Activated T-cell treated with anti-CD3 and anti-CD28 coated beads, Interleukin-2, amount 50 U/mL, for 48 hours (primary cell): ENCODE data around the gene GPR55.

Experiments
- DNase-seq, 2 experiments: peaks; one replicate each; pipeline ENCODE4 v3.0.0-alpha.2; 2020

Gene GPR55

DNA sequence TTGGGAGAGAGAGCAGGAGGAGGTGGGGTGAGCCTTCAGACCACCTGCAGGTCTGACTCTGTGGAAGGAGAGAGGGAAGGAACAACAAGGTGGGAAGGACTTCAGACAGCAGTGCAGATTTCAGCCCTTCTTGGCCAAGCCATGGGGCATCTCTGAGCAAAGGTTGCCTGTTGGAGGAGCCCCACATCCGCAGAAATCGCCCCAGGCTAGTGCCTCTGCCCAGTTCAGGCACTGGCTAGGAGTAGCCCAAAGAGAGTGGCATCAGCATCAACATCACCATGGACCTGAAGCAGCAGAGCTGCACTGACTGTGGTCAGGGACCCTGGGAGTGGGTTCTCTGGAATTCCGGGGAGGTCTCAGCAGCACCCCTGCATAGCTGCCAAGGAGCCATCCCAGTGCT, 10.2 kb downstream of the GPR55 start:
- DNase-seq = peak in 1 of 2 experiments; percentile 15

DNA sequence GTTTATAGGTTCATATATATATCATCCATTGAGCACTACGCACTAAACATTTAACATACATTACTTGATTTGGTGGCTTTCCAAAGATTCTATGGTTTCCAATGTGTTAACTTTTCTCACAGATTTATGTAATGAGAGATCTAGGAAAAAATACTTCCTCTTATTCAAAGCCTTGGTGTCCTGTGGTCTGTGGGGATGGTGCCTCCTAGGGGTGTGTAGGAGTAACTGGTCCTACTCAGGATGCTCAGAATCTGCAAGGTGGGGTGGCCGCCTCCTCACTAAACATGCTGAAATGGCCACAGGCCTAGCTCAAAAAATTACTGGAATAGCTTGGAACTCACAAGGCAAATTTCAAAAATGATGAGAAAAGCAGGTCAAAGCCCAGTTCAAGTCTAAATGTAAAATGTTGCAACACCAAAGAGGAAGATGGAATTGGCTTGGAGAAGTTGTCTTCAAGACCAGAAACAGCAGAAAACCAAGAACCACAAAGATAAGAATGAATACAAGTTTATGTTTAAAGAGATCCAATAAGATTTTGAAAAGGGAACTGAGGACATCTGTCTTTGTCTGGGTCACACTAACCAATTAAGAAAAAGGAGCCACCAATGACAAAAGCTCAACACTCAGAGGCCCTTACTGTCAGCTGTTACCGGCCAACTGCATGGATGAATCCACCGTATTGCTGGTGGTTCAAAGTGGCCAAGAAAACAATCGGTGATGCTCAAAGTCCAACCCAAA, 11.5 kb downstream of the GPR55 start:
- peak; percentile 17 to 18 for DNase-seq

DNA sequence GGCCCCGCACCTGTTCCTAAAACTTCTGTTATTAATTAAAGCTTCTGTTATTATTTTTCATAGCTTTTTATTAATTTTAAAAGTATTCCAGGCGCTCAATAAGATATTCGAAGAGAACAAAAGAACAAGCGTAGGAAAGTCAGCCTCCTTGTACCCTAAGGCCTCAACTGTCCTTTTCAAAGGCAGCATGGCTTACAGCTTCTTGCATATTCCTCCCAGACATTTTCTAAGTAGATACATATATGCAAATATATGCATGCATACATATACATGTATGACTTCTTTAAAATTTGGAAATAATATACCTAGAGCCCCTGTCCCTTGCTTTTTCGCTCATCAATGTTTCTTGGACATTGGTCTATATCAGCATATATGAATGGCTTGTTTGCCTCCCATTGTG, 12.3 kb downstream of the GPR55 start:
- no peak for DNase-seq

DNA sequence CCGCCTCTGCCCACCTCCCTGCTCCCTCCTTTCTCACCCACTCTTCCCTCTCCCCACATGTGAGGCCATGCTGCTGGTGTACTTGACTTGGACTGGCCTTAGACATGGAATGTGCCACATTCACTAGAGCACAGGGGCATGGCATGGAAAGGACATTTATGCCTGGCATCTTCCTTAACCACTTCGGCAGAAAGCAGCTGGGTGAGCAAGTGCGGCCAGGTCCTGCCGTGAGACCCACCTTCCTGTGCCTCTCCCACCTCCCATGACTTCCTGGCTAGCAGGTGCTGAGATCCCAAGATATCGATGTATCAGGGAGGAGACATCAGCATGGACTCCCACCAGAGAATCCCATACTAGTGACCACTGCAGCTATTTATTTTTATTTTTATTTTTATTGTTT, 13.0 kb downstream of the GPR55 start:
- peak; percentile 10 to 11 for DNase-seq

DNA sequence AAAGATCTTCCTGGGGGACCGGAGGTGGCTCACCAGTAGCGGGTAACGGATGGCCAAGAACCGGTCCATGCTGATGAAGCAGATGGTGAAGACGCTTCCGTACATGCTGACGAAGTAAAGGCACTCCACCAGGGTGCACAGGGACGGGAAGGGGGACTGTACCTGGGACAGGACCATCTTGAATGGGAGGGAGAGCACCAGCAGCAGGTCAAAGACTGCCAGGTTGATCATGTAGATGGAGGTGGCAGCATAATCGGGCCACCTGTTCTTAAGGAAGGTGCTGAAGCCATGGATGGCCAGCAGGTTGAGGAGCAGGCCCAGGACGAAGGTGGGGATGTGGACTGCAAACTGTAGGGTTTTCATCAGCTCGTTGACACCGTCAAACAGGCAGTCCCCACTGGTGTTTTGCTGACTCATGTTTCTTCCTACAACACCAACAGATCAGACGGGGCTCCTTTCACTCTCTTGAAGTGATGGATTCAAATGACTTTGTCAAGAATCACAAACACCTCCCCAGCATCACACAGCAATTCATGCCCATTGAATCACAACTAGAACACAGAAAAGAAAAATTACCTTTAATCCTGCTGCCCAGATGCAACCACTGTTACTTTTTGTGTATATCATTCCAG, 14.4 kb downstream of the GPR55 start:
- peak; percentile 17 to 19 for DNase-seq

DNA sequence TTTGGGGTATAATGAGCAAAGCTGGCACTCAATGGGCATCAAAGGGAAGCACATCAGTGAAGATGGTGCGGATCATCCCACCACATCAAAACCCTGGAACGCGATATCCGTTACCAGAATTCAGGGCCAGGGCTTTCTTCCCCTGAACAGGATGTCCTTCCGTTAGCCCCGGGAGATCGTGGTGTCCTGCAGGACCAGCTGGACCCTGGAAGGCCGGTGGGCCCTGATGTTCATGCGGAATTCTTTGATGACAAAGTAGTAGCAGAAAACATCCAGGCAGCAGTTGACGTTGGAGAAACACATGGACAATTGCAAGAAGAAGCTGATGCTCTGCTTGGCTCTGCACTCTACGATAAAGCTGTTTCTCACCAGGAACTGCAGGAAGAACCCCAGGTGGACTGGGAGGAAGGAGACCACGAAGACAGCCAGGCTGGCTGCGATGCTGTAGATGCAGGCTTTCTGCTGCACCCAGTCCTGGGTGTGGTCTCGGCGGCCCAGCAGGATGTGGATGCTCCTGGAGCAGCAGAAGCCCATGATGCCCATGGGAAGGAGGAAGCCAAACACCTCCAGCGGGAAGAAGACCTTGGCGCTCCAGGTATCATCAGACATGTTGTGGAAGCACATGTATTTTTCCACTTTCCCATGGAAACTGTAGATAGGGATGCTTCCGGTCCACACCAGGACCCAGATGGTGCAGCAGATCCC, 15.0 kb downstream of the GPR55 start:
- DNase-seq = peak; percentile 13

DNA sequence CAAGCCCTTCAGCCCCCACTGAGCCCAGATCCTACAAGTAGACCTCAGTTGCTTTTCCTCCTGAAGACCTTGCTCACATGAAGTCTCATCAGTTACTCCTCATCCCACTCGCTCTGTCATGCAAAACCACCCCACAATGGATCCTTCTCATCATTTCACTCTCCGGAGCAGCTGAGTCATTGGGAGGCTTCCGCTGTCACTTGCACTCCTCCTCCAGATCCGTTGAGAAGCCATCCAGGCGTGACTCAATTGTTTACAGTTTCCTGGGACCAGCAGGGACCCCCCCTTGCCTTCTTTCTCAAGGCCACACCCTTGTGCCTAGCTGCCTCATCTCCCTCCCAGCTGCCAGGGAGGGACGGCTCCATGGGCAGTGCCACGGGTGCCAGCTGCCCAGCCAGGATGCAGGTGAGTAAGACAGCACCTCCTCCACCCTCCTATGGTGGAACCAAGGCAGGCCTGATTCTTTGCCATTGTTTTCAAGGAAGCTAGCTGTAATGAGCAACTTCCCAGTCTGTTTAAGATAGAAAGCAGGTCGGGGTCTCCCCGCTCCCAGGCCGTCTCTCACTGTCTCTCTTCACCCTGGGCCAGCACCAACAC, 16.3 kb downstream of the GPR55 start:
- peak; percentile 79 for DNase-seq

DNA sequence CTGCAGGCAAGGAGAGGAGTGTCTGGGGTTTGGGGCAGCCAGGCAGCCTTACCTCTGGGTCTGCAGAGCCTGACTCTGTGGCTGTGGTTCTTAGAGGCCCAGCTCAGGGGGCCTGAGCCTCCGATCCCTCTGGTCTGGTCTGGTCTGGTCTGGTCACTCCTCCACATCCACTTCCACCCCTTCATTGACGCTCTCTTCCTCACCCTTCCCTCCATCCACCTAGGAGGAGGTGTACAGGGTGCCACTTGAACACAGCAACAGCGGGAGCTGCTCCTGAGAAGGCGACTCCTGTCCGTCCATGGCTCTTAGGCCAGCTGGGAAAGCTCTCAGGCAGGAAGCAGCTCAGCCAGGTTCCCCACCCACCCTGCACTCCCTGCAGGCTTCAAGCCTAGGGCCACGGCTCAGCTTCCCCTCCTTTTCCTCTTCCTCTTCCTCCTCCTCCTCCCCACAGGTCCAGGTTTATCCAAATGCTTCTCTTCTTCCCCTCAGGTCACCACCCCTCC, 16.9 kb downstream of the GPR55 start:
- DNase-seq = no peak

DNA sequence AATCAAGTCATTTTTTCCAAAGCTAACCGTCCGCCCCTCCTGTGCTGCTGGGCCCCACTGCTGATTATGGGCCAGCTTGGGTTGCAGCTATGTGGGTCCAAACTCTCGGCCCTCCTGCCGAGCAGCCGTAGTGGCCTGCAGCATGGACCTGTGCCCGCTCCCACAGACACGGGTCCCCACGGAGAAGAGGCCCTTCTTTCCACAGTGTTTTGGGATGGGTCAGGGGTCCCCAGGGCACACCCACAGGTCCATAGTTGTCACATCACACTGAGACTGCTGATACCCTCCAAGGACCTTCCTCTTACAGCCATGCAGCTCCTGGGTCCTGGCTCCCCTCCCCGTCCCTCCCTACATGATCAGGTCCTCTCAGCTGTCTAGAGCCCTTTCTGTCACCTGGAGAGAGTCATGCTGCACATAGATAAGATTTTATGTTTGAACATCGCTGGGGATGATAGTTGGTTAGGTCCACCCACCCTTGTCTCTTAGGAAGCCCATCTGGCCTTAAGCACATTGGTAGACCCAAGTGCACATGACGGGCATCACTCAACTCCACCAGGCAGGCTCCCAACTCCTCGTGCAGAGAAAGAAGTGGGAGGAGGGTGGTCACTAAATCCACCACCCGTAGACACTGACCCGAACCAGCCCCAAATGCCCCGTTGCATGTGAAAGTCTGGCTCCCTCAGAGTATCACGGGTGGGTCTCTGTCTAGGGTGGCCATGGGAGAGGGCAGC, 17.5 kb downstream of the GPR55 start:
- peak in 1 of 2 experiments; percentile 23 for DNase-seq

DNA sequence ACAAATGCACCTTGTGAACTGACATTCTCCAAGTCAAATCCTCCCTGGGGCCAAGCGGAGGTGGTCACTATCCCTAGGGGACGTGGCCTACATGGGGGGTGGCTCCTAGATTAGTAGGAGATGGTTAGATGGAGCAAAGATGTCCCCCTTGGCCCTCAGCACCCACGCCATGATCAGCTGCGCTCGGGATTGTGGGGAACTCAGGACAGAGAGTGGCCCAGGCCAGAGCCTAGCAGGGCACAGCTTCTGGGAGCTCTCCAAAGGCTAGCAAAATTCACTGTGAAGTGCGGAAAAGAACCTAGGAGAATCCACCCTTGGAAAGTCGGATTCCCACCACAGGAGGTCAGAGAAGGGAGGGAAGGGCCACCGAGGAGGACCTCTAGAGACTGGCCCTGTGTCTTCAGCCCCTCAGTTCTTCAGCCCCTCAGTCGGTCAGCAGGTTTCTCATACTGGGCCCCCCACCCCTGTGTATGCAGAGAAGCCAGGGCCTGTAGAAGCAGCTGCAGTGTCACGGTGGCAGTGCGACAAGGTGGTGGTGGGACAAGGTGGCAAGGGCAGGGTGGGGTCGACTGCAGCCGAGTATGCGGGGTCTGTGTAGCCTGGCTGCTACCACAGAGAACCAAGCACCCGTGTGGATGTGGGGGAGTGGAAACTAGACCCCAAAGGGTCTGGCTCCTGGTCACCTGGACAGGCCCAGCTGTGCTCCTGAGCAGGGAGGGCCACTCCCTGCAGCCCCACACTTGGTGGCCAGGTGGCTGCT, 18.4 kb downstream of the GPR55 start:
- peak; percentile 21 to 23 for DNase-seq

DNA sequence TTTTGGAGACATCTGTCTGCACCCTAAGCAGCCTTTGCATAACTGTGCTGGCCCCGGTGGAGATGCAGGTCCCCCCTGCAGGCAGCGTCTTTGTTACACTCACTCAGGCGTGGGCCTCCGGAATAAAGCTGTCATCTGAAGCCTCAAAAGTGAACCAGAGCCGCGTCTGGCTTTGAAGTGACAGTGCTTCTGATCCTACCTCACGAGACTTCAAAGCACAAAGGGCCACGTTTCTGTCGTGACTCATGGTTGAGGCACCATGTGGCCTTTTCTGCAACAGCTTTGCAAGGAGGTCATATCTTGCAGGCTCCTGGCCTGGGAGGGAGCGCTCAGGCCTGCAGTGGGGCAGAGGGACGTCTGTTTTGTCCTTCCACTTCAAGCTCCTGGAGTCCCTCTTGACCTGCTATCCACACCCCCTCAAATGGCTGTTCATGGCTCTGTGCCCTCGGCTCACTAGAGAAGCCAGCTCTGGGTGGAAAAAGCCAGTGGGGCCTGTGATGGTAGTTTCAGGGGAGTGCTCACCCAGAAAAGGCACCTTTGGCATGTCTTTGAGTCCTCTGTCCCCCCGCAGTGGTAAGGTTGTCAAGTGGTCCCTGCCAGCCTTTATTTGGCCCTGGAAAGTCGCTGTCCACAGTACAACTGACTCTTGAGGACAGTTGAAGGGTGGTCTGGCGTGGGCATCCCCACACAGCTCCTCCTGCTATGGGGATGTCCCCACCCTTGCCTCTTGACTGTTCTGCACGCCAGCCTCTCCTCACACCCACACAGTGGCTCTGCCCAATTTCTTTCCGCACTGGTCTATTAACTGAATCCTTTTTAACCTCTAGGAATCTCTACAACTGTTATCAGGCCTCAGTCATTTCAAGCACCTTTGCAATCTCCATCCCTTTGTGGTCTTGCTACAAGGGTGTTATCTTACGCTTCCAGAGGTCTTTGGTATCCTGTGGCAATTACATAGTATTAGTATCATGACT, 19.3 kb downstream of the GPR55 start:
- peak; percentile 91 for DNase-seq

DNA sequence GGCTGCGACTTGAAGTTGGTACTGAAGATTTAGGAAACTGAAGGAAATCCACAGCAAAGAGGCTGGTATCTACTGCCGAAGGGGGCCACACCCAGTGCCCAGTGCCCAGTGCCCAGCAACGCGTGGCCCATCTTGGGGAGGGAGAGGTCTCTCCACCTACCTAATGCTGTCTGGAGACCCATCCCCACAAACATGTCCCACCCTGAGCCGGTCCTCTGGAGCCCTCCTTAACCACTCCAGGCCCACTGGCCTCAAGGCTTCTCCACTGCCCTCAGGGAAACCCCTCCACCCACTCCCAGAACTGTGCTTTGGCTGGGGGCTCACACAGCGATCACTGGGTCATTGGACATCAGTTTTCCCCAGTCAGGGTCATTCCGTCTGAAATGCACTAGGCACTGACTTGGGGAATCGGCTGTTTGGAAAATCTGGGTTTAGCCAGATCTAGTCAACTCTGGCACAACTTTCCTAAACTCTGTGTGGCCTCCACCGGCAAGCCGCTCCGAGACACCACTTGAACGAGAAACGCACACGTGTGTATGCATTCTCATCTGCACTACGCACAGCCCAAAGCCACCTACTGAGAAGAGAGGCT, 20.1 kb downstream of the GPR55 start:
- DNase-seq = peak in 1 of 2 experiments; percentile 20

DNA sequence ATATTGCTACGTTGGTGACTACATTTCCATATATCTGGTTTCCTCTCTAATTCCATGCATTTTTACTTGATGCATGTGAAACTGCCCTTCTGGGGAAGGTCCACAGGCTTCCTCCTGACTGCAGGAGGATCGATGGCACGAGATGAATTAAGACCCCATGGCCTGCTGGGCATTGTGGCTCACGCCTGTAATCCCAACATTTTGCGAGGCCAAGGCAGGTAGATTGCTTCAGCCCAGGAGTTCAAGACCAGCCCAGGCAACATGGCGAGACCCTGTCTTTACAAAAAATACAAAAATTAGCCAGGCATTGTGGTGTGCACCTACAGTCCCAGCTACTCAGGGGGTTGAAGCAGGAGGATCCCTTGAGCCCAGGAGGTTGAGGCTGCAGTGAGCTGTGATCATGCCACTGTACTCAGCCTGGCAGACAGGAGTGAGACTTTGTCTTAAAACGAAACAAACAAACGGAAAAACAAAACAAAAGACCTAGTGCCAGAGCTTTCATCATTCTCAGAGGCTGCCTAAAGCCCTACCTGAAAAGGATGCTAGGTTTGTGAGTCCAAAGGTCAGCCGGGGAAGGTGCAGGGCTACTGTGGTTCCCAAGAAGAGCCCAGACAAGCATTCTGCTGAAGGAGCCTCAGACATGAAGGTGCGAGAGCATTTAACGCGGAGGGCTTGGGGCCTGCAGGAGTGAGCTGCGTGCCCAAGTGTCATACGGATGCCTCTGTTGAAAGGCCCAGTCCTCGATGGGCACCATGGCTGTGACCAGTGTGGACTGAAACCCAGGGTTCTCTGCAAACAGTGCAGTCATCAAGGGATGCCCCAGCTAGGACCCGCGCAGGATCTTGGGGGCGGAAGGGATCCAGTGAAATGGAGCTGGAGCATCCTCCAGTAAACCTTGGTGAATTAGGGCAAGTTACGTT, 21.6 kb downstream of the GPR55 start:
- DNase-seq = peak; percentile 21

DNA sequence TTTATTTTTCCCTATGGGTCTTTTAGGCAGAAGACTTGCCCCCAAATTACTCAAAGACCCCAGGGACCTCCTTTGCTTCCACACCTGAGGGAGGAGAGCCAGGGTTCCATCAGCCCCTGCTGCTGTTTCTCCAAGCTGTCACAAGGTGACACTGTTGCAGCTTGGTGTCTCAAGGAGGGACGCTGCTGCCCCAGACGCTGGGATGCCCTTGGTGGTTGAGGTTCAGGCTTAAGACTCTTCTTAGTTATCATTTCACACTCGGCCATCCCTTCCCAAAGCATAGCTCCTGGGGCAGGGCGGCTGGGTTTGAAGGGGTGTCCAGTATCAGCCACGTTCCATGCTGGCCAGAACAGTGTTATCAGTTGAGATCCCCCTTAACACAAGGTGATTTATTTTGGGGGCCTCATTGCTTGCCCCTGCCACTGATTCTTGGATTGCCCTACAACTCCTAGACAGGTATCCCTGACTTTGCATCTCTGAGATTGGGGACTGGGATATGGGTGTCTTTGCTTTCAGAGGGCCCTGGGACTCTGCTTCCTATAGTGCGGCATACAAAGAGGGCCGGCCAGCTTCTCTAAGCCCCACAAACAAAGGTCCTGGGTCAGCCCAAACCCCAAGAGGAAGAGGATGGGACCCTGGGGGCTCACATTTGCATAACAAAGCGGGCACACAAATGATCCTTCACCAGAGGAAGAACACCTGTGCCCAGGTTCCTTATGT, 22.7 kb downstream of the GPR55 start:
- peak; percentile 73 to 76 for DNase-seq

DNA sequence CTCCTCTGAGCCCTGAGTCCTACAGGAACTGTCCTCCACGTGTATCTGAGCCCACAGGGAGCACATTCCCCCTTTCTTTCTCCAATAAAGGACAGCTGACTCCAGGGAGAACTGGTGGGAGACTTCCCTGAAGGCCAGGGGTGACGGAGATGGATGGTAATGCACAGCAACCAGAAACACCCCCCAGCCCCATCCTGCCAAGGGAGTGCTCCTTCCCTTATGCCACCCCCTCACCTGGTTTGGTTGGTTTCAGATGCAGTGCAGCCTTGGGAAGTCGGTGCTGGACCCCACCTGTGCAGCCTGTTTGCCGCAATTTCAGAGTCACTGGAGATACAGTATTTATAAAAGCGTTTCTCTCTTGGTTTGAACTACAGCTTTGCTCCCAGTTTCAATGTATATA, 24.0 kb downstream of the GPR55 start:
- no peak for DNase-seq

DNA sequence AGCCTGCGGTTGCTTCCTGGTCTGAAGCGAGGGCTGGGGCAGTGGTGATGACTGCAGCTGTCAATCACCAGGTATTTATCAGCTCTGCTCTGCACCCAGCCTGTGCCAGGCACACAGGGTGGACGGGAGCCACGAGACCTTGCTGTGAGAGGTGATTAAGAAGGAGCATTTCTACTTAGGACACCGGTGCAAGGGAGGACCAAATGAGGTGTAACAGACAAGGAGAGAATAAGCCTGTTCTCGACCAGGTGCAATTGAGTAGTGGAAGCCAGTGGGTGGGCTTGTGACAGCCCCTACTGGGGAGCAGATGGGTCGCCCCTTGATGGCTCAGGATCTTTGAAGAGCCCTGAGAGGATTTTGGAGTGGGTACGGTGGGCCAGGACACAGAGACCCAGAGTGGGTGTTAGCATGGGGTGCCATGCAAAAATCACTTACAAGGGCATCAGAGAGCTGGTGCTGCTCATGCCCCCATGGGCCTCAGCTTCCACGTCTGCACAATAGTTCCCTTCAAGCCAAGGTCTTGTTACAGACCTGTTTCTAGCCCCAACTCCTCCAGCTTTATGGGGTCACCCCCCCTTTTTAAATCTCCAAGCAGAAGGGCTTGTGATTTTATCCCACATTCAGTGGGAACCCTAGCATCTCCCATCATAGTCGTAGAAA, 24.6 kb downstream of the GPR55 start:
- DNase-seq = peak; percentile 19 to 20

DNA sequence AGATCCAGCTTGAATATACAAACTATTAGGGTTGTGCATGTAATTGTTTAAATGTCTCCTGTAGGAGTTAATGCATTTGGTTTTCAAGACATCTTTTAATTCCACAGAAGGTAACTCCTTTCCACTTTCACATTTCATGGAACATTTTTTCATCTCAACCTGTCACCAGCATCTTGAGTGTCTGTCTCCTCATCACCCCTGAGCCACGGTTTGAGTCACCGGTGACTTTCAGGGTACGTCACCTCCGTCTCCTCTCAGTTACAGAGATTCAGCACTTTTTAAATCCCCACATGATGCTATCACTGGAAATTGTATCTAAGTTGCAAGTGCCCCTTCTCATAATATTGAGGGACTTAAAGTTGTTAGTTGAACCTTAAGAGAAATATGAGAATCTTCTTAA, 25.3 kb downstream of the GPR55 start:
- peak; percentile 68 to 79 for DNase-seq

DNA sequence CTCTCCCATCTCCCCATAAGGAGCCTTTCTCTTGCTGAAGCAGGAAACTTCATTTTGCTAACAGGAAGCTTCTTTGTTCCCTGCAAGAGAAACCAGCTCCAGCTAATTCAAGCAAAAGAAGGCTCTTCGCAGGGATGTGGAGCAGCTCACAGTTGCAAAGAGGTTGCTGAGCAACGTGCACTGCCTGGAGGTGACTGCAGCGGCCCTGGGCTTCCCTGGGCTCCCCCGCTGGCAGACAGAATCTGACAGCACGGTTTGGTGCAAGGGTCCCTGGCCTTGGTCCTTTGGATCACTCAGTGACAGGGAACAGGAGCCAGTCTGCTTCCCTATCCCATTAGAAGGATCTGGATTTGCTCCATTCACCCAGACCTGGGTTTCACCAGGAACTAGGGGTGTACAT, 25.8 kb downstream of the GPR55 start:
- DNase-seq = peak; percentile 20 to 21
